H1 (cell line): ENCODE data around the gene ZNF674. TPM values are rescaled to one million over a fixed set of nuclear protein-coding genes. Genes with fewer than 3 reads are reported as not detected.

Experiments
- CTCF ChIP-seq, 3 experiments: IDR thresholded peaks; 1 replicate in 2 of 3; 2 replicates in 1 of 3; pipeline versions ENCODE4 v1.5.1 to v1.6.1; 2011; ENCODE audit warnings: low read length in 3 of 3, mild to moderate bottlenecking in 3 of 3, inconsistent platforms in 2 of 3, low read depth in 1 of 3, moderate library complexity in 1 of 3; ENCODE audit not compliant: insufficient read depth in 1 of 3; ENCODE audit errors: control extremely low read depth in 1 of 3
- polyA plus RNA-seq, 7 experiments: library from polyadenylated mRNA; depleted of rRNA in 3 of 7; stranded (reverse) in 5 of 7; unstranded in 2 of 7; fragments of >200 nt in 5 of 7; fragments of 200-250 nt in 2 of 7; gene quantifications; 1 replicate in 5 of 7; 2 replicates in 1 of 7; 4 replicates in 1 of 7; pipeline versions ENCODE4 v1.2.1 to v1.2.3, GENCODE V29; 2011 to 2013; ENCODE audit warnings: missing spikeins in 2 of 7, mixed read lengths in 2 of 7
- total RNA-seq: library from RNA; stranded (reverse); fragmentation: NEBNext Ultra II Directional; extraction: Animal tissue kit (Norgen Biotek cat#: 25700); gene quantifications from 2 replicates; pipeline ENCODE4 v1.2.1, GENCODE V29; 2021

The ZNF674 gene
- total and polyA plus RNA-seq, 2 of the 8 experiments (the other 6 are each of a cell fraction or from before 2014, with no cell fraction given) = 2.0 to 7.4 TPM

GRCh38 chrX:46502848-46503247 lies 42.4 kb downstream of the ZNF674 start (continued):
- TF ChIP-seq CTCF (IDR thresholded peaks at IDR 0.05; ENCODE audit: control extremely low read depth in 1 of 3, insufficient read depth in 1 of 3, low read depth in 1 of 3, low read length in 3 of 3) = no peak
- TF ChIP-seq, all 59 proteins: peak for 0
